ENCODE measurements around the gene DDX4. TPM values are rescaled to one million over a fixed set of nuclear protein-coding genes. Genes with fewer than 3 reads are reported as not detected.

The DDX4 gene
- total and polyA plus RNA-seq, 2 donors (not counting 1 experiment from before 2014, with no cell fraction given): not detected

- Histone ChIP-seq H3K27ac (ENCODE audit: low read length in 2 of 2) (no peak overlapping the region), H3K27me3 (replicated peaks in 1 of 4; ENCODE audit: control extremely low read depth in 1 of 4, control insufficient read depth in 3 of 4, insufficient read depth in 4 of 4, low read length in 3 of 4) (no peaks in the 10 kb centered on the region), H3K9me3 (ENCODE audit: control extremely low read depth in 1 of 3, control insufficient read depth in 2 of 3, insufficient read depth in 1 of 3, low read length in 2 of 3) (peaks cover 0 to 7% (median 0%) of the 10 kb centered on the region in 3 donors), H2AFZ (ENCODE audit: insufficient read depth, low read depth, low read length, poor library complexity, severe bottlenecking) (no peak overlapping the region), H3K4me1 (ENCODE audit: control insufficient read depth in 2 of 2, insufficient read depth in 2 of 2, low read length in 2 of 2) (no peaks in the 10 kb centered on the region), H3K36me3 (replicated peaks in 1 of 2; ENCODE audit: control extremely low read depth in 1 of 2, control insufficient read depth in 1 of 2, extremely low read depth in 1 of 2, insufficient read depth in 2 of 2, low read length in 1 of 2) (no peaks in the 10 kb centered on the region), H3K4me2 (replicated peaks; ENCODE audit: low read depth, low read length, poor library complexity, severe bottlenecking) (no peak overlapping the region), H3K79me2 (ENCODE audit: control insufficient read depth, insufficient read depth, low read length) (no peaks in the 10 kb centered on the region), H3K9ac (ENCODE audit: low read length) (no peak overlapping the region), H4K20me1 (ENCODE audit: control insufficient read depth, insufficient read depth, low read length, poor library complexity, severe bottlenecking) (no peaks in the 10 kb centered on the region), H3K4me3 (ENCODE audit: control extremely low read depth in 1 of 5, extremely low read depth in 1 of 5, insufficient read depth in 1 of 5, low read depth in 2 of 5, low read length in 4 of 5) (no peak overlapping the region)
- no peaks in the 10 kb centered on the region for H3K27me3 Mint-ChIP-seq
- no peak overlapping the region for H3K4me3 Mint-ChIP-seq
- no peak for ATAC-seq (ENCODE audit: low read depth)
- no peaks in the 10 kb centered on the region for H3K9me3 Mint-ChIP-seq (ENCODE audit: insufficient read depth)
- DNase-seq: no peak
- ChIA-PET POLR2A (no interaction called here), CTCF (no interaction called here)
- TF ChIP-seq EZH2 (IDR thresholded peaks at IDR 0.05; ENCODE audit: borderline replicate concordance, insufficient read depth, low read depth, low read length, poor library complexity, severe bottlenecking) (no peak), CTCF (IDR thresholded peaks at IDR 0.05) (no peak)
- no peak overlapping the region for H3K27ac Mint-ChIP-seq
- intact Hi-C loops (cut with micrococcal nuclease): no loop called here
- H3K4me1 Mint-ChIP-seq: no peaks in the 10 kb centered on the region
These were observed 5.3 kb upstream of the DDX4 start for GRCh38 chr5:55732585-55732984.

- ATAC-seq (ENCODE audit: low read depth) (no peak), DNase-seq (no peak)
- Histone ChIP-seq H4K20me1 (ENCODE audit: control insufficient read depth, insufficient read depth, low read length, poor library complexity, severe bottlenecking) (no peaks in the 10 kb centered on the region), H3K36me3 (replicated peaks in 1 of 2; ENCODE audit: control extremely low read depth in 1 of 2, control insufficient read depth in 1 of 2, extremely low read depth in 1 of 2, insufficient read depth in 2 of 2, low read length in 1 of 2) (no peaks in the 10 kb centered on the region), H3K27ac (ENCODE audit: low read length in 2 of 2) (no peak overlapping the region), H2AFZ (ENCODE audit: insufficient read depth, low read depth, low read length, poor library complexity, severe bottlenecking) (no peak overlapping the region), H3K4me2 (replicated peaks; ENCODE audit: low read depth, low read length, poor library complexity, severe bottlenecking) (no peak overlapping the region), H3K27me3 (replicated peaks in 1 of 4; ENCODE audit: control extremely low read depth in 1 of 4, control insufficient read depth in 3 of 4, insufficient read depth in 4 of 4, low read length in 3 of 4) (no peaks in the 10 kb centered on the region), H3K9ac (ENCODE audit: low read length) (no peak overlapping the region), H3K4me1 (ENCODE audit: control insufficient read depth in 2 of 2, insufficient read depth in 2 of 2, low read length in 2 of 2) (no peaks in the 10 kb centered on the region), H3K9me3 (ENCODE audit: control extremely low read depth in 1 of 3, control insufficient read depth in 2 of 3, insufficient read depth in 1 of 3, low read length in 2 of 3) (peaks cover 0 to 15% (median 0%) of the 10 kb centered on the region in 3 donors), H3K79me2 (ENCODE audit: control insufficient read depth, insufficient read depth, low read length) (no peaks in the 10 kb centered on the region), H3K4me3 (ENCODE audit: control extremely low read depth in 1 of 5, extremely low read depth in 1 of 5, insufficient read depth in 1 of 5, low read depth in 2 of 5, low read length in 4 of 5) (no peak overlapping the region)
- no peak overlapping the region for H3K27ac Mint-ChIP-seq
- H3K4me1 Mint-ChIP-seq: no peaks in the 10 kb centered on the region
- TF ChIP-seq CTCF (IDR thresholded peaks at IDR 0.05) (no peak), EZH2 (IDR thresholded peaks at IDR 0.05; ENCODE audit: borderline replicate concordance, insufficient read depth, low read depth, low read length, poor library complexity, severe bottlenecking) (no peak)
- no peaks in the 10 kb centered on the region for H3K27me3 Mint-ChIP-seq
- no peaks in the 10 kb centered on the region for H3K9me3 Mint-ChIP-seq (ENCODE audit: insufficient read depth)
- POLR2A ChIA-PET: no interaction called here
- intact Hi-C loops (cut with micrococcal nuclease): no loop called here
- CTCF ChIA-PET: no interaction called here
- H3K4me3 Mint-ChIP-seq: no peak overlapping the region
- no CpG with 5 or more reads among the region's 1 CpG for WGBS (ENCODE audit: insufficient coverage)
These were observed 3.2 kb upstream of the DDX4 start for GRCh38 chr5:55734658-55735057.

Measured in B cell (primary cell).